HG03066 (cell line): ENCODE measurements around the gene MAP4K2.
"Not testable (repeated sequence)": the region's sequence is repeated elsewhere in the genome, so short reads cannot be mapped to it uniquely, and the experiment has no call there.

ENCODE experiments used
- ATAC-seq: cut with Tn5 transposase; IDR thresholded peaks from one replicate; pipeline ENCODE4 v1.9.1; 2021; ENCODE audit warnings: low read depth; ENCODE audit not compliant: unreplicated experiment

Gene MAP4K2

DNA sequence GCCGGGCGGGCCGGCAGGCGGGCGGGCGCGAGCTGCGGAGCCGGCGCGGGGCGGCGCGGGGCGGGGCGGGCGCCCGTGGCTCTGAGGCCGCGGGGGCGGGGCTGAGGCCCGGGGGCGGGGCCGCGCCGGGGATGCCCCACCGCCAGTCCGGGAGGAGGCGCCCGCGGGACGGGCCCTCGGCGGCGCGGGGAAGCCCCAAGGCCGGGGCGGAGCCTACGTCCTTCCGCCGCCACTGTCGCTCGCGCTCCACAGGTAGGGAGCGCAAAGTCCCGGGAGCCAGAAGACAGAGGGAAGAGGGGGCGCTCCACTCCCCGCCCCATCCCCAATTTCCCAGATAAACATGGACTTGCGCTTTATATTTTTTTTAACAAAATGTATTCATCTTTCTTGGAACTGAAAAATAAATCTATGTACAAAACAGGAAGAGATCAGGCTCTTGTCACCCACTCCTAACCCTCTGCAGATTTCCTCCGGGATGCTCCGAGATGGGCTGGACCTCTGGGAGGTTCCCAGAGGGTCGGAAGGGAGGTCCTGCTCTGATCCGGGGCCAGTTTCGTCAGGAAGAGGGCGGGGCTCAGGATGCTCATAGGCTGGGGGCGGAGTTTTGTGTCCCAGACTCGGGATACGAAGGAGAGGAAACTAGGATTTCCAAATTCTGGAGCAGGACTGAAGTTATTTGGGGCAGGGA lies at the start of gene MAP4K2:
Gene MAP4K2 (minus strand): TSS at position 57 of the 688 bp plus-strand sequence. CDS start 65 bp downstream, outside the sequence.
- peak; percentile 50 for ATAC-seq

DNA sequence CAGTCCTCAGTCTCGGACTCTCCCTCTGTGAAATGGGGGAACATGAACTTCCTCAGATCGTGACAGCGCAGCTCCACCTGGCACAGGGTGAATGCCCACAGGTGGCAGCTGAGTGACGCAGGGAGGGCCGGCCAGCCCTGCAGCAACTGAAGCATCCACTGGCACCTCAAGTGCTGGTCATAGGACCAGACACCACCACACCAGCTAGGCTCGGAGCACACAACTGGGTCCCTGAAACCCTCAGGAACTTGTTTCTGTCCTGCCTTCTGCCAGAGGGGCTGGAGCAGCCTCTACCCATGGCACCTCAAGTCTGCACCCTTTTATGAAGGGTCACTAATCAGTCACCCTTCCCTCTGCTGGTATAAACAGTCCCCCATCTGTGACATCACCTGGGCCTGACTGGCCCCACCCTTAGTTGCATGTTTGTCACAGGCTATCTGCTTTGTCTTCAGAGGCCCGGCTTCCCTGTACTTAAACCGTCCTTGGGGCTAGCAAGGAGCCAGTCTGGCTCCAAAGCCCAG lies 48.9 kb upstream of the MAP4K2 start:
- ATAC-seq, result no peak

DNA sequence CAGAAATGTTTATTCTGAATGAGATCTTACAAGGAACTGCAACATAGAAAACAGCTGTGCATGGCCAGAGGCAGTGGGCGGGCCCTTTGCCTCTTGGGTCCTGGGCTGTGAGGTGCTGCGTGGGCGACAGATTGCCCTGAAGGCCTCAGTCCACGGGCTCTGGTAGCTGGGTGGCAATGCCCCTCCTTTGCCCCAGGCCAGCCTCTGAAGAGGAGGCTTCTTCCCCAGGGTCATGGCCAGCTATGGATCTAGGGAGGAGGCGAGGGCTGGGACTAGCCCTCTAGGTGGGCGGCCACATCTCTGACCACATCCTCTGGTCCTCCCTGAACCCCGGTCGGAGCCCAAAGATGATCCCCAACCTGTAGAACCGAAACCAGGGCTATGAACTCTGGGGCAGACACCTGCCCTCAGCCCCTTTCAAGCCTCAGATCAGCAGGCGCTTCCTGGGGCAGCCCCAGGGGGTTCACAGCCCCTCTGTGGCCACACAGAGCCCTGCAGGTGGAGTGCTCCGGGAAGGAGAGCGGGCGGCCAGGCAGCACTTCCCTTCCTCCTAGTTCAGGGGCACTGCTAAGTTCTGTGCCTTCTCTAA lies 48.1 kb upstream of the MAP4K2 start:
- peak; percentile 69 for ATAC-seq

DNA sequence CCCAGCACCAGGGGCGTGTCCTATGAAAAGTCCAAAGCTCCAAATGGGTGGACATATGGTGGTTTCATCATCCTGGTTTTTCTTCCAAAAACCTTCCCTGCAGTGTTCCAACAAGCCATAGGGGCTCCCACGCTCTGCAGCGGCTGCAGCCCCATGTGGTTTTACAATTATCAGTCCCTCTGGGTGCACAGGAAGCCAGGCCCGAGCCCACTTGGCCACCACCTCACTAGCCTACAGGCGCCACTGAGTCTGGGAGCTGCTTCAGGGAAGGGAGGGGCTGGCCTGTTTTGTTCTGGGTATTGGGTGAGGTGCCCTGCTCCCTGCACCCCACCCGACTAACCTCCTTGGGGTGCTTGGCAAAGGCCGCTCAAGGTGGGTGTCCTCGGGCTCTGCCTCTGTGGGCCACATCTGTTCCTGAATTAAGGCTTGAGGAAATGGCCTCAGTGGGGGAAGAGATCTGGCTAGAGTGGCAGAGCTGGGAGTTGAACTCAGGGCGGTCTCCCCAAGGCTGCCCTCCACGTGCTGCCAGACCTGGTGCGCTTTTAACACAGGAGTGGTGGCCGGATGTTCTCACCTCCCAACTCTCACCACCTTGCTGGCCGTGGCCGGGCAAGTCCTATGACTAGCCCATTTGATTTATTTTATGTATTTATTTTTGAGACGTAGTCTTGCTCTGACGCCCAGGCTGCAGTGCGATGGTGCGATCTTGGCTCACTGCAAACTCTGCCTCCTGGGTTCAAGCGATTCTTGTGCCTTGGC lies 46.8 kb upstream of the MAP4K2 start:
- no peak for ATAC-seq

DNA sequence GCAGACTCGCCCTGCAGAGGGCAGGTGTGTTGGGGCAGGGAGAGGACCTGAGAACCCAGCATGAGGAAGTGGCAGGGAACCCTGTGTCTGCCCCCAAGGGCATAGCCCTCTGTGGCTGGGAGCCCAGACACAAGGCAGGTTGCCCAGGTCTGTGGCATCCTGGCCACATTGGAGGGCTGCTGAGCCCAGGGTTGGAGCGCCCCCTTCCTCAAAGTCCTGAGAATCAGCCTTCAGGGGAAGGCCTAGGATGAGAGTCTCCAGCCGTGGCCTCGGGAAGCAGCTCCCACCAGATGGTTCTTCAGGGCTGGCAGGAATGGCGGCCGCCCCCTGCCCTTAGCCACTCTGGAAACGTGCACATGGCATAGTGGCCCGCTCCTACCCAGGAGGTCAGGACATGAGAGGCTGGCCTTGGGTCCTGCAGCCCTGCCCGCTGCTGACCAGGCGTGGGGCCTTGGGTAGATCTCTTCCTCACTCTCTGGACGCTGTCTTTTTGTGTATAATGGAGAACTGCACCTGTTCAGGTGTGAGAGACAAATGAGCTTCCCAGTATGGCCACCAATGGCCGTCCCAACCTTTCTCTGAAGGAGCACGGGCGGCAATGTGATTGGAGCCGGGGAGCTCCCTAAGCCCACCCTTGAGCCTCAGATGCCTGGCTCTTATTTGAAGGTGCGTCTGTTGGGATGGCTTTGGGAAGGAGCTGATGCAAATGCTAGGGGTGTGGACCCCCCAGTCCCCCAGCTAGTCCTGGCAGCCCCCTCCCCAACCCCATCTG lies 46.0 kb upstream of the MAP4K2 start:
- ATAC-seq, result no peak

DNA sequence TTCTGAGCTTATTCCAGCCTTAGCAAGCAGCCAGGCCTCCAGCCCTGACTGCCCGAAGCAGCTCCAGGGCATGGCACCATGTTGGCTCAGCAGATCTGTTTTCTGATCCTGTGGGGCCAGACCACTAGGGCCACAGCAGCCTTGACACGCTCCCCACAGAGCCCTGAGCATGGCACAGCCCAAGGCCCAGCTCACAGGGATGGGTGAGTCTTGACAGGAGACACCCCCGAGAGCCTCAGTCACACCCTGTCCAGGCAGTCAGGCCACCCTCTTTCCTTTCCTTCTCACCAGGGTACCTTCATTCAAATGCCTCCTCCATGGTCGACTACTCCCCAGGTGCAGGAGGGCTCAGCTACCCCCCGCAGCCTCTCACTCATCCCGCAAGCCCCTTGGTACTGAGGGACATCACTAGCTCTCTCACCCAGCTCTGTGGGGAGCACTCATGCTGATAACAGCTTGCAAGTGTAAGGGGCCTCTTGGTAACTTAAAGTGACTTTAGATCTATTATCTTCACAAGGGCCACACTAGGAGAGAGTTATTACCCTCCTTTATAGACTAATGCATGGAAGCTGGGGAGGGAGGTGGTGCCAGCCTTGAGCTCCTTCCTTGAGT lies 45.3 kb upstream of the MAP4K2 start:
- no peak for ATAC-seq

DNA sequence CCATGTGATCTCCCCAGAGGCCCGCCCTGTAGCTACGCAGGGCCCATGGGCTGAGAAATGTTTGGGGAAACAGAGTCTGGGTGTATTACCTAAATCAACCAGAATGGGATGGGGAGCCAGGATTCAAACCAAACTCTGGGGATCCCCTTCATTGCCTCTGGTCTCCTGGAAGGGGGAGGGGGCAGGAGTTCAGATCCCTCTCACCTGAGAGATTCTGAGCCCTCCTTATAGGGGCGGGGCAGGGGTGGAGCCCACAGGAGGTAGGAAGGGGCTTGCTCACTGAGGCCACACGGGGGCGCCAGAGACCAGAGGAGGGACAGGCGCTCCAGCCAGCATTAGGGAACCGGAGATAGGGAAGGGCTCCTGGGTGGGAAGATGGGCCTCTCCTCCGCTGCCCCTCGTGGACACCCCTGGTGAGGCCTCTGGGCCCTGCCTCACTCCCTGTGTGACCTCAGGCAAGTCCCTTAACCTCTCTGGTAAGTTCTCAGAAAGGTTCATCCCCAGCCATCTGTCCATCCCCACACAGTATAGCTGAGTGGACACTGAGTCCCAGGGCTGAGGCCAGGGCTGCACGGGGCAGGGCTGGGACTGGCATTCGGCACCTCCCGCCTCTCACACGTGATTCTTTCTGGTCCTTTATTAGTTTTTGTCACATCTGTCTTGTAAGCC lies 44.1 kb upstream of the MAP4K2 start:
- ATAC-seq, result no peak

DNA sequence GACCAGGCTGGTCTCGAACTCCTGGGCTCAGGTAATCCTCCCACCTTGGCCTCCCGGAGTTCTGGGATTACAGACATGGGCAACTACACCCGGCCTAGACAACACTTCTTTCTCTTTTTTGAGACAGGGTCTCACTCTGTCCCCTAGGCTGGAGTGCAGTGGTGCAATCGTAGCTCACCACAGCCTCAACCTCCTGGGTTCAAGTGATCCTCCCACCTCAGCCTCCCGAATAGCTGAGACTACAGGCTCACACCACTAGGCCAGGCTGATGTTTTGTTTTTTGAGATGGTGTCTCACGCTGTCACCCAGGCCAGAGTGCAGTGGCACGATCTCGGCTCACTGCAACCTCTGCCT lies 42.7 kb upstream of the MAP4K2 start:
- not testable (repeated sequence) for ATAC-seq

DNA sequence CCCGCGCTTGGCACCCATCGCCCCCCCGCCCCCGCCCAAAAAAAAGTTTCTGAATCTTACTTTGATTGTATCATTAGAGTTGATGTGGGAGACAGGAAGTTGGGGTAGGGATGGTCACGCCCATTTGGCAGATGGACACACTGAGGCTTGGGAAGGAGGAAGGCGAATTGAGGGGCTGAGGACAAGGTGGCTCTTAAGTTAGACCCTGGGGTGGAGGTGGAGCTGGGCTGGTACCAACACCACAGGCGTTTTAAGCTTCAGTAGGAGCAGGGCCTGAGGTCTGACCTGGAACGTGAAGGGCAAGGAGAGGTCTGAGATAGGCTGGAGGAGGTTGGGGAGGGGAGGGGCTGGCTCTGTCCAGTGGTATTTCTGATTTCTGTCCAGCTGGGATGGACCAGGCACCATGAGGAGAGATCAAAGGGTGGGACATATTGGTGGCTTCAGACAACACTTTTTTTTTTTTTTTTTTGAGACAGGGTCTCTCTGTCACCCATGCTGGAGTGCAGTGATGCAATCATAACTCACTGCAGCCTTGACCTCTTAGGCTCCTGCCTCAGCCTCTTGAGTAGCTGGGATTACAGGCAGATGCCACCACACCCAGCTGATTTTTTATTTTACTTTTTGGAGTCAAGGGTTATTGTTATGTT lies 42.2 kb upstream of the MAP4K2 start:
- ATAC-seq, result no peak

DNA sequence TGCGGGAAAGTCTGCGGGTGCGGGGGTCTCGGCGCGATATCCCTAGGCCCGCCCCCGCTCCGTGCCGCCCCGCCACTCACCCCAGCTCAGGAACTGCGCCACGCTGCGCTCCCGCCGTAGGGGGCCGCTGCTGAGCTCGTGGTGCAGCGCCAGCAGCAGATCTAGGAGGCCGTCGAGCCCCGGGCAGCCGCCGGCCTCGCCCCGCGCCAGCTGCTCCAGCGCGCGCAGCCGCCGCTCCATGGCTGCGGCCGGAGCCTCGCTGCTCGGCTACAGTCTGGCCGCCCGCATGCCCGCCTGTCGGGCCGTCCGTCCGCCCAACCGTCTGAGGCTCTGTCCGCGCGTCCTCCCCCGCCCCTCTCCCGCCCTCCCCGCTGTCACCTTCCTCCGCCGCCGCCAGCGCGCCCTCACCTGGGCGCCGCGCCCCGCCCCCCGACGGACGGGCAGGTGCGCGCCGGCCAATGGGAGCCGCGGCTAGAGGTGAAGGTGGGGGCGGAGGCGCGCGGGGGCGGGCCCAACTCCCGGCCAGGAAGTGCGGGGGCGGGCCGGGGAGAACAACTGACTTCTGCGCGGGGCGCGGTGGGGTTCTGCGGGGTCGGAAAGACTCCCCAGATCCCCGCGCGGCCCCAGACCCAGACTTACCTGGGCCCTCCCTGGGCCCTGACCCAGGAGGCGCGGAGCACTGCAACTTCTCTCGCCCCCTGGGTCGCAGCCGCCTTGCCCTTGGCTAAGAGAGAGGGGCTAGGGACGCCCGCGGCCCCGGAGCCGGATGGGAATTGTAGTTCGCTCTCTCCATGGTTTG lies 41.5 kb upstream of the MAP4K2 start, which contains the start of gene CDC42BPG:
Gene CDC42BPG (minus strand): TSS at position 324 of the 799 bp plus-strand sequence. CDS start 84 bp downstream, at position 240.
- no peak for ATAC-seq

DNA sequence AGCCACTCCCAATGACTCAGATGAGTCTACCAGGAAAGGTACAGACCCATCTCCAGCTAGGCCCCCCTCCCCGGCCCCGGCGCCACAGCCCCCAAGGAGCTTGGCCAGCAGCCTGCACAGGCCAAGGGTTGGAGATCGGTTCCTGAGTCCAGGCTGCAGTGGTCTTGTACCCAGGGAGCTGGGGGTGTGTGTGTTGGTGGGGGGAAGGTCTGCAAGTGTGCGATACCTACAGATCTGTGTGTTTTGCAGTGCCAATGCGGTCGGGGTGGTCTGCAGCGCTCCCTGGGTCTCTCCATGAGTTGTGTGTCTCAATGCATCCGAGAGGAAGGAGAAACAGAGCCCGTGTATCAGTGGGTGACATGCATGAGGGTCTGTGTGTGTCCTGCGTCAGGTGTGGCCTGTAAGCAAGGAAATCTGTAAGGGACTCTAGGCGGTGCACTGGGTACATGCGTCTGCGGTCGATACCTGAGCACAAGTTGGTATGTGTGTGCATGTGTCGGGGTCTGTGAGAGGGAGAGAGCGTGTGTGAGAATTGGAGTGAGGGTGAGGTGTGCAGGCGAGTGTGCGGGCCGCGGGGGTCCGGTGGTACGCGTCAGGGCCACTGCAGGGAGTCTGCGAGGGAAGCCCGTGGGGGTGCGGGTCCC lies 40.8 kb upstream of the MAP4K2 start:
- no peak for ATAC-seq

DNA sequence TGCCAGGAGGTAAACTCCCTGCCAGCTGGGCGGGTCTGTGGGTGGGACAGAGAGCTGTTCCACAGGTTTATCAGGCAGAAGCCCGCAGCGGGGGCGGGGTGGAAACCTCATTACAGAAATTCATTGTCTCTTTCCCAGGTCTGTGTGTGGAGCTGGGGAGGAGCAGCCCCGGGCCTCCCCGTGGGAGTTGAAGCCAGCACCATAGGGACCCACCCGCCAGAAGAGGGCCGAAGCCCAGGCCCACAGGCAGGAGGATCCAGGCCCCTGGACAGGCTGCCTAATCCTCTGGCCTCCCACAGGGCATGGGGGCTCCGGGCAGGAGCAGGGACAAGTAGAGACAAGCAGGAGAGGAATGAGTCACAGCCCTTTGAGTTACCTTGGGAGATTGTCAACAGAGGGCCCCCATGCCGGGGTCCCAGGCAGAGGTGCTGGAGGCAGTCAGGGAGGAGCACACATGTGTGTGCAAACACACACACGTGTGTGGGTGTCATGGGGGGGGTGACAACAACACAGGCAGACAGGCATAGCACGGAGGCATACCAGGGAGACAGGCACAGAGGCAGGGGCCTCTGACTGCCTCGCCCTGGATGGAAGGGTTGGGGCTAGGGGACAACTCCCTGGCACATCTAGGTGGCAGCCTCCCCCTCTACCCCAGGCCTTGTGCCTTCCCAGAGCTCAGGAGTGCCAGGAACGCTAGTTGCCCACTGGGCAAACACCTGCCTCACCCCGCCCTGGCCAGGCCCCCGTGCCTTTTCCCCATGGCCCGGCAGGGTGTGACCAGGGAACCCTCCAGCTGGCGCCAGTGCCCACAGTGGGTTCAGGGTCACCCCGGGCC lies 40.1 kb upstream of the MAP4K2 start:
- no peak for ATAC-seq

DNA sequence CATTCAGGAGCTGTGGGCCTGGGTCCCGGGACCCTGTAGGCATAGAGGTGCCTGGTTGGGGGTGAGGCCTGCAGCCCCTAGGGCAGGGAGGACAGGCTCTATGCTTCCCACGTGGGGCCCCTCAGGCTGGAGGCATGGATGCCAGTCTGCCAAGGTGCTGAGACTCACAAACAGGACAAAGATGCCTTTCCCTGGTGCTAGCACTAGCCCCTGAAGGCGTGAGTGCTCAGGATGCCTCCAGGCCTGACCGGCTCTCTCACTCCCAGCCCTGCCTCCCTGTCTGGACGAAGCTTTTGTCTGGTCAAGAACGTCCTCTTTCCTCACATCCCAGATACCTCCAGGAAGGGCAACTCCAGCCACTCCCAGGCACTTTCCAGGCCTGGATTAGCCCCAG lies 39.3 kb upstream of the MAP4K2 start:
- ATAC-seq, result no peak

DNA sequence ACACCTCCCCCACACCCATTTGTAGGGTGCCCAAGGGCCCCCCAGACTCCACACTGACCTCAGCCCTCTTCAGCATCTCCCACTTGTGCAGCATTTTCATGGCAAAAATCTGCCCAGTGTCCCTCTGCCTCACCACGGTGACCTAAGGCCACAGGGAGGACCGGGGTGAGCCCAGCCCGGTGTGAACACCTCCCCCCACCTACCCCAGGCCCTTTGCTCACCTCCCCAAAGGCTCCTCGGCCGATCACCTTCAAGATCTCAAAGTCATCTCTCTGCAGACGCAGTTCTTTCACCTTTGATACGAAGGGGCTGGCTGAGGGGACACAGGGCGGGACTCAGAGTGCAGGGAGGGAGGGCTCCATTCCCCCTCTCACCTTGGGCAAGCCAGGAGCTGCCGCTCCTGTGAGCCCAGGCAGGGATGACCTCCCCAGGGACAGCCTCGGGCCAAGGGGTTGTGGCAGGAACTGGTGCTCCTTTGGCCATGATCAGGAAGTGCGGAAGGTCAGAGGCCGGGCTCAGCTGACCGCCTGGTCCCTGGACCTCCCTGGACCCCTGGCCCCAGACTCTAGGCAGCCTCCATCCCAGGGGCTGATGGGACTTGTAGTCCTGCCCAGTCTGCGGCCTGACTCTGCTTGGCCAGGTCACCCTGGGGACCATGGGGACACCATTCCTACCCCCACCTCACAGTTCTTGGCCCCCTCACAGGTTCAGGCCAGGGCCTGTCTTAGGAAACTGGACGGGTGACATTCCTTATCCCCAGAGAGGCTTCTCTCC lies 38.8 kb upstream of the MAP4K2 start:
- no peak for ATAC-seq

DNA sequence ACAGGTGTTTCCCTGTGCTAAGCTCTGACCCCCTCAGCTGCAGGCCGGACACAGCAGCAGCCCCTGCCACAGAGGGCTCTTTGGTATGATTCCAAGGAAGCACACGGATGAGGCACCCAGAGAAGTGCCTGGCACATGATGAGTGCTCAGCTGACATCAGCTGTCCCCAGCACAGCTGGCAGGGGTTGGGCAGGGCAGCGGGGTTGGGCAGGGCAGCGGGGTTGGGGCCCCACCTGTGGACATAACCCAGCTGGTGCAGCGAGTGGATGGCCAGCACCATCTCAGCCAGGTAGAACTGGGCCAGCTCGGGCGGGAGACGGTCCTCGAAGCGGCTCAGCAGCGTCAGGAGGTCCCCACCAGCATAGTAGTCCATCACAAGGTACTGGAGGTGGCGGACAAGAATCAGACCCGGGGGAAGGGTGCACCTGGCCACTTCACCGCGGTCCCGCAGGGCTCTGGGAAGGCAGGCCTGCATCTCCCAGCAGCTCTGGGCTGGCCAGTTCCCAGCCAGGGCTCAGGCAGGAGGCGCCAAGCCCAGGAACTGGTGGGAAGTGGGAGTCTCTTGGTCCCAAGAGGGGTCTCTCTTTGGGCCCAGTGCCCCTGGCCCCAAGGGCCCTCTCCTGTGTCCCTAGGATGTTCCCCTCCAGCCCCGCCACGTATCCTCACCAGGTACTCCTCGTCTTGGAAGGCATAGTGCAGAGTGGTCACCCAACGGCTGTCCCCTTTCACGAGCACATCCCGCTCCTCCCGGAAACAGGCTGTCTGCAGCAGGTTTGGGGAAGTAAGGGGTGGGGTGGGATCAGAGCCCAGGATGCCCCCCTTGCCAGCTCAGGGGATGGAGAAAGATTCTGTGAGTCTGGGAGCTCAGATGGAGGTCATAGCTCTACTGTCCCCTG lies 37.1 kb upstream of the MAP4K2 start:
- ATAC-seq, result no peak
